MV-4-11 (cell line): ENCODE measurements around the gene ARHGAP22.
A peak's percentile ranks its signal among the peaks of the same experiment; 100 is the strongest.

Source experiments
- DNase-seq: peaks from one replicate; lab custom pipeline; 2025; lab: John Stamatoyannopoulos, UW

The ARHGAP22 gene

DNA sequence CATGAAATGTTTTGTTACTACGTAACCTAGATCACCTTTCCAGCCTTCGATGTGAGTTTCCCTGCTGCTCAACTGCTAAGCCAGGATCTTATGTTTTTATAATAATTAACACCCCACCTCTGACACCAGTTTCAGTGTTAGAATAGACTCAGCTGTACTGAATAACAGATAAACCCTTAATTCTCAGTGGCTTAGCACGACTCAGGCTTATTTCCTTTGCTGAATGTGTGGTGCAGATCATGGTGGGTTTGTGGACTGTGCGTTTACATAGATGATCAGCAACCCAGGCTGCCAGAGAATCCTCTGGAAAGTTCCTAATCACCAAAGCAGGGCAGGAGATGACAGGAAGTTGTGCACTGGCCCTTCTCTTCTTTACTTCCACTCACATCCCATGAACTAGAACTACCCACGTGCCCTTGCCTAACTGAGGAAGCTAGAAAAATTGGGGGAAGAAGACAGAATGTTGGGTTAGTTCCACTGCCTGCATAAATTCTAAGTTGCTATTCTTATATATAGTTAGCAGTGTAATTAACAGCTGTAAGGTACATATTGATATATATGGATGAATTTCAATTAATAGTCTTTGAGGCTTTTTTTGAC is 186.6 kb downstream of the ARHGAP22 start:
- DNase-seq: no peak

DNA sequence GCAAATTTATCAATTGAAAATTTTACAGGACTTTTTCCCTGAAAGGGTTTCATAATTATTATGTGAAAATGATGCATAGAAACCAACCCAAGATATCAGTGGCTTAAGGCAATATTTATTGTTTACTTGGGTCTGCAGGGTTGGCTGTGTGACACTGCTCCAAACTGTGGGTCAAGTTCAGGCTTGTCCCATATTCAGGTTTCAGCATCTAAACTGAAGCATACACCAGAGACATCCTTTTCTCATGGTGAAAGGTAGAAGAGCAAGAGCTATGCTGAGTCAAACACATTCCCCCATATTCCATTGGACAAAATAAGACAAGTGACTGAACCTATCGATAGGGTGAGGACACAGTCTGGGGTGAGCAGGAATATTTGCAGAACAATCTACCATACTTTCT is 187.5 kb downstream of the ARHGAP22 start:
- DNase-seq: no peak

DNA sequence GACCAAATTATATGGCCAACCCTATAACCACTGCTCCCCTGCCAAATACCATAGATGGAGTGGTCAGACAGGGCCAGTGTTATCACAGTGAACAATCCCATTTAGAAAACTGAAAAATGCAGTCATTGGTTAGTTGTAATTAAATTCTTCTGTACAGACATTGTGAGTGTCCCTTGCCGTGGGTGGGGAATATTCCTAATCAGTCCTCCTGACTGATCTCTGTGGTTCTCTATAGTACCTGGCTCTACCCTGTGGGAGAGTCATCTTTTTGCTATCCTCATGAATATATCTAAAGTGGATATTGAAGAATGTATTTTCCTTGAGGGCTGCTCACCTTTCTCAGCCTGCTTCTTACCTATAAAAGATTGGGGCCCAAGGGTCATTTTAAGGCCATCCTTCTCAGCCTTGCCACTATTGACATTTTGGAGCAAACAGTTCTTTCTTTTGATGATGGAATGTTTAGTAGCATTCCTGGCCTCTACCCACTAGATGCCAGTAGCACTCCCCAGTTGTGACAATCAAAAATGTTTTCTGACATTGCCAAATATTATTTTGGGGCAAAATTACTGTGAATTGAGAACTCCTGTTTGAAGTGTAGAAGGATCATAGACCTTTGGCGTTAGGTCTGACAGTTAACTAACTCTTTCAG is 188.2 kb downstream of the ARHGAP22 start:
- DNase-seq: no peak

DNA sequence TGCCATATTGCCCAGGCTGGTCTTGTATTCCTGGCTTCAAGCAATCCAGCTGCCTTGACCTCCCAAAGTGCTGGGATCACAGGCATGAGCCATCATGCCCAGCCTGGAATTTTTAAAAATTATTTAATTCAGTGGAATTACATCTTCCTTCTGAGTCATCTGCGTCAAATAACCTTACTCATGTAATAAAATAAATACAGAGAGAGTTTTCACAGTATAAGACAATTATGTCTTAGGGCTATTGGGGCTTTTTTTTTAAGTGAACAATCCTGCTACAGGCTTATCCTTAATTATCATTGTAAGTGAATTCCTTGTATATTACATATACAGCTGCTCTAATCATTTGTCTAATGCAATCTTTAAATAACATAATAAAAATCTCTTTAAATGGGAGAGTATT is 190.1 kb downstream of the ARHGAP22 start:
- no peak for DNase-seq

DNA sequence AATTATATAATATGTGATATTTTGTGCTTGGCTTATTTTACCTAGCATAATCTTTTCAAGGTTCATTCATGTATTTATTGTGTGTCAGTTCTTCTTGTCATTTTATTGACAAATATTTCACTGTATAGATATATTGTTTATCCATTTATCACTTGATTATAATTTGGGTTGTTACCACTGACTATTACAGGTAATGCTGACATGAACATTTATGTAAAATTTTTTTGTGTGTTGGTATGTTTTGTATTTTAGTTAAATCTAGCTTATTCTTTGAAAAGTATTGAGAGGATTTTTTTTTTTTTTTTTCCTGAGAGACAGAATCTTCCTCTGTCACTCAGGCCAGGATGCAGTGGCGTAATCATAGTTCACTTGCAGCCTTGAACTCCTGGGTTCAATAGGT is 190.7 kb downstream of the ARHGAP22 start:
- DNase-seq: no peak

DNA sequence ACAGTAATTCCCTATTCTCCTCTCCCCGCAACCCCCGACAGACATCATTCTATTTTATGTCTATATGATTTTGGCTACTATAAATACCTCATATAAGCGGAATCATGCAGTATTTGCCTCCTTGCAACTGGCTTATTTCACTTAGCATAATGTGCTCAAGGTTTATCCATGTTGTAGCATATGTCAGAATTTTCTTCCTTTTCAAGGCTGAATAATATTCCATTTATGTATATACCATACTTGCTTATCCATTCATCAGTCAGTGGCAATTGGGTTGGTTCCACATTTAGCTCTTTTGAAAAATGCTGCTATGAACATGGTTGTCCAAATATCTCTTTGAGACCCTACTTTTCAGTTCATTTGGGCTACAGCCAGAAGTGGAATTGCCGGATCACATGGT is 191.9 kb downstream of the ARHGAP22 start:
- no peak for DNase-seq

DNA sequence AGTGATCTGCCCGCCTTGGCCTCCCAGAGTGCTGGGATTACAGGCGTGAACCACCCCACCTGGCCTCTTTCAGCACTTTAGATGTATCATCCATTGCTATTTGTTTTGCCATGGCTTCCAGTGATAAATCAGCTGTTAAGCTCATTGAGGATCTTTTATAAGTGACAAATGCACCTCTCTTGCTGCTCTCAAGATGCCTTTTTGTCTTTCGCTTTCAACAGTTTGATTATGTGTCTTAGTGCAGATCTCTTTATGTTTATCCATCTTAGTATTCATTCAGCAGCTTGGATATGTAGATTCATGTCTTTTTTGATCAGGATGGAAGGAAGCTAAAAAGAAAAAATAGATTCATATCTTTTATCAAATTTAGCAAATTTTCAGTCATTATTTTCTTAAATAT is 192.8 kb downstream of the ARHGAP22 start:
- DNase-seq: no peak

DNA sequence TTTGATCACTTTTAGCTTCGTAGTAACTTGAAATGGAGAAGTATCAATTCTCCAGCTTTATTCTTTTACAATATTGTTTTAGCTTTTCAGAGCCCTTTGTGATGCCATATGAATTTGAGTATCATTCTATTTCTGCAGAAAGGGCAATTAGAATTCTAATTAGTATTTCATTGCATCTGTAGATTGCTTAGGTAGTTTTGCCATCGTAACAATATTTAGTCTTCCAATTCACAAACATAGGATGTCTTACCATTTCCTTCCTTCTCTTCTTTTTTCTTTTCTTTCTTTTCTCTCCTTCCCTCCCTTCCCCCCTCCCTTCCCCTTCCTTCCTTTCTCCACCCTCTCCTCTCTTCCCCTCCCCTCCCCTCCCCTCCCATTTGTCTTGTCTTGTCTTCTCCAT is 193.4 kb downstream of the ARHGAP22 start:
- DNase-seq: no peak

DNA sequence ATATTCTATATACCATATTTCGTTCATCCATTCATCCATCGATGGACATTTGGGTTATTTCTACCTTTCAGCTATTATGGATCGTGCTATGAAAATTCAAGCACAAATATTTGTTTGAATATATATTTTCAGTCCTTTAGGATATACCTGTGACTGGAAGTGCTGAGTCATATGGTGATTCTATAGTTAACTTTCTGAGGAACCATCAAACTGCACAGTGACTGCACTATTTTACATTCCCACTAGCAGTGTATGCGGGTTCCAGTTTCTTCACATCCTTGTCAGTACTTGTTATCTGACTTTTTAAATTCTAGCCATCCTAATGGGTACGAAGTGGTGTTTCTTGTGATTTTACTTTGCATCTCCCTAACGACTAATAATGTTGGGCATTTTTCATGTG is 194.4 kb downstream of the ARHGAP22 start:
- DNase-seq: no peak

DNA sequence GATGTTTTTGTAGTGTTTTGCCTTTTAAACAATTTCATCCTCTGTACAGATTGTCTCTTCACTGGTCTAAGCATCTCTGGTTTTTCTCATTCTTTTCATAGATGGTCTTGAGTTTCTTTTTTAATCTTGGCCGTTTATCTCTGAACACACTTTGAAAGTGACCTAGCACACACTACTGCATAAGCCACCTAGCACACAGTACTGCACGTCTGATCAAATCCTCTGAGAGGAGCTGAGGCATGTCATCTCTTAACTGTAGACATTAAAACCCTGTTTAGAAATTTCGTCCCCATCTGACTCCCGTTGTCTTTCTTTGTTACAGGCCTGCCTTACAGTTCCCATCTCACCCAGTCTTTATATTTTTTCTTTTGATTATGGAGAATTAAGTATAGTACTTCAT is 198.2 kb downstream of the ARHGAP22 start:
- no peak for DNase-seq

DNA sequence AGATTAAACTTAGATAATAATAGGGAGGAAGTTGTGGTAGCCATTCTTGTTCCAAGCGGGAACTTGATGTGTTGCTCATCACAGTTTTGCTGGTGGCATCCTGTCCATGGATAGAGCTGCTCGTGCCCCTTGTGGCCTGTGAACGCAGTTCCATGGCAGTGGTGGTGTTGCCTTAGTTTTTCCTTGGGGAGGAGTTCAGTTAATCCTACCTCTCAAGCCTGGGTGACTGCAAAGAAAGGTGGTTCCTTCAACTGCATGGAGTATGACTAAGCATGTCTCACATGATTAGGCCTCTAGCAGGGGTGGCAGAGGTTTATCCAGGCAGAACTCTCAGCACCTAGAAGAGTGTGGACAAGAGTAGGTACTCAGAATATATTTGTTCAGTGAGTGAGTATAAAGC is 198.7 kb downstream of the ARHGAP22 start:
- no peak for DNase-seq

DNA sequence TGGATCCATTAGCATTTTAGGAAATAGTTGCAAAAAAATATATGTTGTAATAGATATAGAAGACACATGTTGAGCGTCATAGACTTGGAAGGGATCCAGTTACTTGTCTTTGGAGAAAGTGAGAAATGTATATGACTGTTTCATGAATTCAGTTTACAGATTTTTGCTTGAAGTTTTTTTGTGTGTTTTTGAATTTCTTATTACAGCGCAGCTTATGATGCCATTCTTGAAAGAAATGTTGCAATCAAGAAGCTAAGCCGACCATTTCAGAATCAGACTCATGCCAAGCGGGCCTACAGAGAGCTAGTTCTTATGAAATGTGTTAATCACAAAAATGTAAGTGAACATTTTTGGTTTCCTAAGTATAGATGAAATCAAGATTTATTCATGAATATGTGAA is 200.2 kb downstream of the ARHGAP22 start:
- peak; percentile 69 for DNase-seq

DNA sequence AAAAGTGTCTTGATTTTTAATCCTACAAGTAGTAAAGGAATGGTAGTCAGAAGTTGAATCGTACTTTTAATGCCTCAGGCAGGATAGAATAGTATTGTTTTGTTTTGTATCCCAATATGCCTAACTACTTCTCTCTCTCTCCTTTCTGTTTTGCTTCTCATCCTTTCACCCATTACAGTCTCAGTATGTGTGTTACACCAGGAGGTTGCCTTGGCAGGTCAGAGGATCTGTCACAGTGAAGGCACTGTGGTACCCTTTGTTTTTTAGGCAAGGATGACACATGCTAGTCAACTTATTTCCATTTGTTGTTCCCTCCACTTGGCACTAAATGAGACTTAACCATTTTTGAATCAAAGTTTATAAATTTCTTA is 204.0 kb downstream of the ARHGAP22 start:
- no peak for DNase-seq

DNA sequence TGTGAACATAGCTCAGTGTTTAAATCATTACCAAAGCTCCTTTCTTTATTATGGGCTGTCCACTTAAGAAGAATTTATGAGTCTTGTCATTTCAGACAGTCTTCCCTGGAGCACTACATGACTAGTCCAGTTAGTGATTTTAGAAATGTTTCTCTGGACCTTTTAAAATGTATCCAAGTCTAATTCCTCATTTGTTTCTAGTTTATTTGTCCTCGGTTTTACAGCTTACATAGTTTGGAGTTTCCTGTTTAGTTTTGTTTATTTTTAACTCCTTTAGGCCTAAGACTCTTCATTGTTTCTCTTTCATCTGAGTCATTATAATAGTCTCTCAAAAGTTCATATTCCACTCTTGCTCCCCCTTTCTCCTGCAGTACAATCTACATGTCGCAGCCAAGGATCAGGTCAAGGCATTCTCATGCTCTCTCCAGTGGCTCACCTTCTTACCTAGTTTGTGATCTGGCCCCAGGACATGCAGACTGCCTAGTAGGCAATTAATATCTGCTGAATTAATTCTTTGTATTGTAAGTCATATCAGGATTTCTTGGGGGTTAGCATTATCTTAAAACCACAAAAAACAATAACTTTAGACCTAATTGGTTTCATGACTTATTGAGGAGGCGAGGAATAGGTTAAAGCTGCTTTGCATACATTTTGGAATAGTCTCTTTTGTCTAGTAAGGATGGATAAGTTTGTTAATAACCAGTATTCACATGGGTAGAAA is 204.6 kb downstream of the ARHGAP22 start:
- DNase-seq: no peak

DNA sequence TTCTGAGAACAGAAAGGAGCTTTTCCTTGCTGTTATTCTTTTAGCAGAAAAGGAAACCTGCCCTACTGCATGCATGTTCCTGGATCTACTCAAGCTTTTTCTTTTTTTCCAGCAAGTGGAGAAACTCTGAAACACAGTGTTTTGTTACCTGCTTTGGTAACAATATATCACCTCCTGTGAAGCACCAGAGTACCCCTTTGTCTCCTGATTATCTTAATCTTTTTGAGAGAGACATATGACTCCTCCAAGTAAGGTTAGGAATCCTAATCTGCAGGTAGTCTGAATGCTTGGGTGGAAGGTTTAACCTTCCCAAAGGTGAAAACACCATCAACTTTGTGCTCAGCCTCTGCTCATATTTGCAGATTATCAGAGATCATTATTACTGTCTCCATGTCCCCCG is 205.3 kb downstream of the ARHGAP22 start:
- DNase-seq: no peak

DNA sequence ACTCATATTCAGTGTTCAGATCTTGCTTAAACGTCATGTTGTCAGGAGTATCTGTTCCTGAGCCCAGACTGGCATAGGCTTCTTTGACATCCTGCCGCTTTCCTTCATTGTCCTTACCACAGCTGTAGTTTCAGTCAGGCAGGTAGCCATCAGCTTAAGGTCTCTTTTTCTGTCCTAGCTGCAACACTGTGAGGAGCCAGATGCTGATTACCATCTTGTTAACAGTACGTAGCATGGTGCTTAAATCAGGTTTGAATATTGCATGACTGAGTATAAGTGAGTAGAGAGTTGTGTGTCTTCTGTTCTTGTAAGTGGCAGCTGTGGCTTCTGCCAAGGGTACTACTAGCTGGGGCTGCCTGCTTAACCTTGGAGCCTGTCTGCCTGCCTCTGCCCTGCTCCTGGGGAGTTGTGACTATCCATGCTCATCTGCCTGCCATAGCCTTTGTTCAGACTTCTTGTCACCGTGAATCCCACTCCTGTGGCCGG is 205.8 kb downstream of the ARHGAP22 start:
- DNase-seq: no peak

DNA sequence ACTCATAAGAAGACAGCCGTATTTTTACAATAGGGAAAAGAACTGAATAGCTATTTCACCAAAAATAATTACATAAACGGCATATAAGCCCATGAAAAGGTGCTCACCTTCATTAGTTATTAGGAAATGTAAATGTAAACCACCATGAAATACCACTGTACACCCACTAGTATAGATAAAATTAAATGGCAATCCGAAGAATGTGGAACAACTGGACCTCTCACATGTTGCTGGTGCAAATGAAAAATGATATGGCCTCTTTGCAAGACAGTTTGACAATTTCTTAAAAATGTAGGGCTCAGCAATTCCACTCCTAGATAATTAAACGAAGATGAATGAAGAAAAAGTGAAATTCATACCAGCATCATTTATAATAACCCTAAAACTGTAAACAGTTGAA is 206.6 kb downstream of the ARHGAP22 start:
- DNase-seq: no peak
